ENCODE measurements around the gene MKS1.

Gene MKS1

GRCh38 chr17:58200024-58200633 is 18.9 kb downstream of the MKS1 start:
- DNase-seq (ENCODE audit: low read depth, low spot score): peak; percentile 84

GRCh38 chr17:58196610-58197009 is 22.4 kb downstream of the MKS1 start:
- no peak for DNase-seq (ENCODE audit: low read depth, low spot score)

GRCh38 chr17:58195518-58196123 is 23.4 kb downstream of the MKS1 start:
- no peak for DNase-seq (ENCODE audit: low read depth, low spot score)

GRCh38 chr17:58193641-58194255 is 25.3 kb downstream of the MKS1 start:
- DNase-seq (ENCODE audit: low read depth, low spot score): peak; percentile 11

GRCh38 chr17:58192612-58193011 is 26.4 kb downstream of the MKS1 start, which contains the start of gene EPX:
EPX (plus strand) TSS chr17:58192726; CDS start chr17:58192847, 121 bp downstream.
- DNase-seq (ENCODE audit: low read depth, low spot score): no peak

GRCh38 chr17:58191241-58191896 is 27.7 kb downstream of the MKS1 start:
- DNase-seq (ENCODE audit: low read depth, low spot score): no peak

- no peak for DNase-seq (ENCODE audit: low read depth, low spot score)
Measured at GRCh38 chr17:58189436-58190146, 29.5 kb downstream of the MKS1 start.

- DNase-seq (ENCODE audit: low read depth, low spot score): no peak
Measured at GRCh38 chr17:58187675-58188074, 31.4 kb downstream of the MKS1 start.

- no peak for DNase-seq (ENCODE audit: low read depth, low spot score)
Measured at GRCh38 chr17:58187063-58187462, 32.0 kb downstream of the MKS1 start.

- DNase-seq (ENCODE audit: low read depth, low spot score): no peak
Measured at GRCh38 chr17:58186591-58186990, 32.5 kb downstream of the MKS1 start.

- DNase-seq (ENCODE audit: low read depth, low spot score): no peak
Measured at GRCh38 chr17:58184986-58185761, 33.9 kb downstream of the MKS1 start.

- DNase-seq (ENCODE audit: low read depth, low spot score): peak; percentile 89
Measured at GRCh38 chr17:58184308-58184985, 34.6 kb downstream of the MKS1 start.

GRCh38 chr17:58183514-58183913 is 35.5 kb downstream of the MKS1 start:
- DNase-seq (ENCODE audit: low read depth, low spot score): no peak

- no peak for DNase-seq (ENCODE audit: low read depth, low spot score)
Measured at GRCh38 chr17:58181796-58182195, 37.3 kb downstream of the MKS1 start.

GRCh38 chr17:58176200-58176599 is 42.9 kb downstream of the MKS1 start:
- no peak for DNase-seq (ENCODE audit: low read depth, low spot score)

- no peak for DNase-seq (ENCODE audit: low read depth, low spot score)
Measured at GRCh38 chr17:58174871-58175270, 44.2 kb downstream of the MKS1 start.

- peak; percentile 65 for DNase-seq (ENCODE audit: low read depth, low spot score)
Measured at GRCh38 chr17:58172369-58173071, 46.5 kb downstream of the MKS1 start.

GRCh38 chr17:58170622-58171021 is 48.4 kb downstream of the MKS1 start:
- DNase-seq (ENCODE audit: low read depth, low spot score): no peak

- DNase-seq (ENCODE audit: low read depth, low spot score): no peak
Measured at GRCh38 chr17:58166682-58167081, 52.4 kb downstream of the MKS1 start, which contains the start of gene OR4D2. OR4D2 (plus strand) TSS chr17:58166982; CDS start chr17:58169656, 2,674 bp downstream.

- DNase-seq (ENCODE audit: low read depth, low spot score): no peak
Measured at GRCh38 chr17:58165981-58166380, 53.1 kb downstream of the MKS1 start.

Data from ELF-1 (cell line).